Ammon's horn (tissue), 1 donor: Measurements from ENCODE around the gene EOLA1.
A peak's percentile ranks its signal among the peaks of the same experiment; 100 is the strongest.
"Not testable (repeated sequence)": the region's sequence is repeated elsewhere in the genome, so short reads cannot be mapped to it uniquely, and the experiment has no call there.

Experiments
- DNase-seq: peaks from one replicate; pipeline ENCODE4 v3.0.0-alpha.2; 2016; ENCODE audit warnings: low spot score

Gene EOLA1

GRCh38 chrX:149513825-149514428 is 26.9 kb upstream of the EOLA1 start:
- no peak for DNase-seq

GRCh38 chrX:149515954-149516602 is 24.7 kb upstream of the EOLA1 start:
- no peak for DNase-seq

GRCh38 chrX:149516604-149517003 is 24.2 kb upstream of the EOLA1 start:
- no peak for DNase-seq

- DNase-seq: no peak
Observed at GRCh38 chrX:149517308-149517707, 23.5 kb upstream of the EOLA1 start.

DNA sequence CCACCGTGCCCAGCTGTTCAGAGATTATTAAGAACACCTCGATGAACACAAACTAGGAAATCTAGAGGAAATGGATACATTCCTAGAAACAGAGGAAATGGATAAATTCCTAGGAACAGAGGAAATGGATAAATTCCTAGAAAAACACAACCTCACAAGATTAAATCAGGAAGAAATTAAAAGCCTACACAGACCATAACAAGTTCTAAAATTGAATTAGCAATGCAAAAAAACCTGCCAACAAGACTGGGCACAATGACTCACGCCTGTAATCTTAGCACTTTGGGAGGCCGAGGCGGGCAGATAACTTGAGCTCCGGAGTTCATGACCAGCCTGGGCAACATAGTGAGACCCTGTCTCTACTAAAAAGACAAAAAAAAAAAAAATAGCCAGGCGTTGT is 22.6 kb upstream of the EOLA1 start:
- DNase-seq: no peak

- DNase-seq: not testable (repeated sequence)
Observed at GRCh38 chrX:149520636-149521277, 20.1 kb upstream of the EOLA1 start.

DNA sequence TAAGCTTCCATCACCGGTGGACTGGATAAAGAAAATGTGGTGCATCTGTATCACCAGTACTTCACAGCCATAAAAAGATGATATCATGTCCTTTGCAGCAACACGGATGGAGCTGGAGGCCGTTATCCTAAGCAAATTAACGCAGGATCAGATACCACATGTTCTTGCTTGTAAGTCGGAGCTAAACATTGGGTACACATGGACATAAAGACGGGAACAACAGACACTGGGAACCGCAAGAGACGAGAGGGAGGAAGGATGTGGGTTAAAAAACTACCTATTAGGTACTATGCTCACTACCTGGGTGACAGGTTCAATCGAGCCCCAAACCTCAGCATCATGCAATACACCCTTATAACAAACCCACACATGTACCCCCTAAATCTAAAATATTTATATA is 19.4 kb upstream of the EOLA1 start:
- no peak for DNase-seq

GRCh38 chrX:149522916-149523315 is 17.9 kb upstream of the EOLA1 start:
- DNase-seq: no peak

- peak; percentile 22 for DNase-seq
Observed at GRCh38 chrX:149525389-149525788, 15.4 kb upstream of the EOLA1 start.

DNA sequence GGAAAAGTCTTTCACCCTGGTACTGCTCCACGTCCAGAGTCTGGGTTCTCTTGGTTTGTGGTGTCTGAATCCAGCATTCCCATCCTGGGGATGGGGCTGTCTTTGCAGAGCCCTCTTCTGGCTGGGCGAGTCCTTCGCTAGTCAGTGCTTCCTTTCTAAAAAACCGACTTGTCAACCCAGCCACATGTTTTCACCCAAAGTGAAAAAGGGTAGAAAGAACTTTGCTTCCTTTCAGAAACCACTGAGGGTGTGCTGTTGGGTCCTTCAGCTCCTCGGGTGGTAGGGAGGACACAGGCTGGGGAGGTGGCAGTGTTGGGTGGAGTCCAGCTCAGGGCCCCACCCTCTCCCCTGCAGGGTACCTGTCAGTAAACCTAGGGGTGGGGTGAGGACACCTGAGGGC is 14.9 kb upstream of the EOLA1 start:
- DNase-seq: not testable (repeated sequence)

DNA sequence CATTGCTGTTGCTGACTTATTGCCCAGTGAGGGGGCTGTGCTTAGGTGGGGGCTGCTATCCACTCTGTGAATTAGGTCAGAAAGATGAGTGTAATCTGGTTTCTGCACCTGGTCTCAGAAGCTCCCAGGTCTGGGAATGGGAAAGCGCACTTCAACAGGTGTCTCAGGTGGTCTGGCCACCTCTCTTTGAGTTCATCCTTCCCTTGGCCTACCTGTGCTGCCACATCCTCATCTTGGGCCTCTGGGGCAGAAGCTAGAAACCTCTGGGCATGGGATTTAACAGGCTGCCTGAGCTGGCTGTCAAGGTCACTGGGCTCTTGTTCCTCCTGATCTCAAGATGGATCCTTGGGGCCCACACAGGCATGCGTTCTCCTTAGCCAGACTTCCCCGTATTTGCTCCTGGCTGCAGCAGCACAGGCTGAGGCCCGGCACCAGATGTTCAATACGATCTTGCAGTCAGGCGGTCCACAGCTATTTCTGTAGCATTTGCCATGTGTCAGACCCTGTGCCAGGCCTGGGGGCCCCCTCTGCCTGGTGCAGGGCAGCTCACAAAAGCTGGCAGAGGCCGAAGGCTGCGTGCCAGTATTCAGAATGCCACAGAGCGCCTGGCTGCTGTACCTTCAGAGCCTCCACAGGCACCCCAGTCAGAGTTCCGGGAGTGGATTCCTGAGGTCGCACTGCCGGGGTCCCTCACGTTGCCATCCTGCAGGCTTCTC is 14.3 kb upstream of the EOLA1 start:
- DNase-seq: not testable (repeated sequence)

- DNase-seq: peak; percentile 28
Observed at GRCh38 chrX:149527705-149528104, 13.1 kb upstream of the EOLA1 start.

GRCh38 chrX:149528381-149528780 is 12.4 kb upstream of the EOLA1 start:
- no peak for DNase-seq

- DNase-seq: no peak
Observed at GRCh38 chrX:149531599-149531998, 9.2 kb upstream of the EOLA1 start.

DNA sequence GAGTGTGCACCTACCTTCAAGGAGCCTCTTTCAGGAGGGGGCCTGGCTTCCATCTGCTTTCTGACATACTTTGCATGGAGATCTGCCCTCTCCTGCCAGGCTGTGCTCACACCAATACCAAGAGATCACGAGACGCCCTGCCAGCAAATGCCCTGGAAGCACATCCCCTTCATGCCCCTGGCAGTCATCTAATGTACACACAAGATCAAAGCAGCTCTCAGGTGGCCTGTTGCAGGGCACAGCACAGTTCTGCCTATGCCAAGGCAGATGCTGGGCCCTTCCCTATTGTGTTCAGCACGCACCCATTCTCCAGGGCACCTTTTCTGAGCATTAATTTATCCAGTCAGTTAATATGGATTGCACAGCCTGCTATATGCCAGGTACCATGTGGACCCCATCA is 7.9 kb upstream of the EOLA1 start:
- not testable (repeated sequence) for DNase-seq

GRCh38 chrX:149533999-149534398 is 6.8 kb upstream of the EOLA1 start:
- DNase-seq: not testable (repeated sequence)

- not testable (repeated sequence) for DNase-seq
Observed at GRCh38 chrX:149534926-149535602, 5.7 kb upstream of the EOLA1 start.

GRCh38 chrX:149537474-149537873 is 3.3 kb upstream of the EOLA1 start:
- DNase-seq: not testable (repeated sequence)

DNA sequence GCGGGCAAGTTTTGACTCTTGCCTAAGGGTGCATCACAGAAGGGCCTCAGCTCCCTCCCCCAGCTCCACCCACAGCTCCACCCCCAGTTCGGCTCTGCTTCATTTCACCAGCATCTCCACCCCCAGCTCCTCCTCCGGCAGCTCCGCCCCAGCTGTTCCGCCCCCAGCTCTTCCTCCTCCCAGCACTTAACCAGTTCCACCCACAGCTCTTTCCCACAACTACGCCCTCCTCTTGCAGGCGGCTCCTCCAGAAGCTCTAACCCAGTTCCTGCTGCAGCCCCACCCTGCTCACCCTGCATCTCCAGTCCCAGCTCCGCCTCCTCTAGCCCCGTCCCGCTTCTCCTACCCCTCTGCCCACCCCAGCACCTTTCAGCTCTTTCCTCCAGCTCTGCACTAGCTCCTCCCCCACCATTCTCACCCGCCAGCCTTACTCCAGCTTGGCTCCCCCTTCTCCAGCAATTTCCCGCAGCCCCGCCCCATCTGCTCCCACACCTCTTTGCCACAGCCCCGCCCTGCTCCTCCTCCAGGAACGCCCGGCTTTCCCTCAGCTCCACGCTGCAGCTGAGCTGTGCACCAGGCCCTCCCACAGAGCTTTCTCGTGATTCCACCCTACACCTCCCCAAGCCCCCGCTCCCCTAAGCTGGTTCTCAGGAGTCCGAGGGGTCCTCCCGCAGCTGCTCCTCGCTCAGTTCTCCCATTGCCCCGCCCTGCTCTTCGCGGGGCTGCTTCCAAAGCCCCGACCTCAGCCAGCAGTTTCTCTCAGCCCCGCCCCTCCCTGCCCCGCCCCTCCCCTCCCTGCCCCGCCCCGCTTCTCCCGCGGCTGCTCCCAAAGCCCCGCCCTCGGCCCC is 1.3 kb upstream of the EOLA1 start:
- DNase-seq: peak; percentile 95

GRCh38 chrX:149540131-149540620 is 636 bp upstream of the EOLA1 start:
- DNase-seq: peak; percentile 92

- DNase-seq: no peak
Observed at GRCh38 chrX:149541521-149542047, 772 bp downstream of the EOLA1 start.
